Common myeloid progenitor, CD34-positive (primary cell): ENCODE measurements around the gene NTRK3. TPM values are rescaled to one million over a fixed set of nuclear protein-coding genes. Genes with fewer than 3 reads are reported as not detected.

Experiments used
- CTCF ChIA-PET: fragments of 350-600 bp; sonication (Branson Sonifier 250); formaldehyde crosslinking; loops from one replicate; lab custom pipeline; 2021; ENCODE audit warnings: antibody characterized with exemption; lab: Charles Lee
- POLR2A ChIA-PET: fragments of 350-600 bp; sonication (Branson Sonifier 250); formaldehyde crosslinking; loops from one replicate; lab custom pipeline; 2021; ENCODE audit warnings: antibody characterized with exemption; lab: Charles Lee
- DNase-seq, 3 donors: peaks; one replicate each; pipeline versions ENCODE4 v3.0.0 to v3.0.0-alpha.2; 2013
- H3K27ac ChIP-seq, 2 experiments: 1 replicate in 1 of 2; 2 replicates in 1 of 2; pipeline ENCODE4 v1.7.0; 2013; ENCODE audit warnings: inconsistent platforms in 2 of 2, low read length in 2 of 2, mild to moderate bottlenecking in 2 of 2, low read depth in 1 of 2, moderate library complexity in 1 of 2; ENCODE audit not compliant: severe bottlenecking in 2 of 2, insufficient read depth in 1 of 2, poor library complexity in 1 of 2
- H3K27me3 ChIP-seq, 5 experiments: replicated peaks in 2 of 5; 1 replicate in 3 of 5; 2 replicates in 2 of 5; pipeline versions ENCODE4 v1.6.1 to v1.7.0; 2013; ENCODE audit warnings: low read length in 4 of 5, mild to moderate bottlenecking in 2 of 5, moderate library complexity in 2 of 5, inconsistent platforms in 1 of 5; ENCODE audit not compliant: insufficient read depth in 5 of 5, control insufficient read depth in 4 of 5
- H3K36me3 ChIP-seq, 4 experiments: 1 replicate in 2 of 4; 2 replicates in 2 of 4; pipeline versions ENCODE4 v1.6.1 to v1.7.0; 2013; ENCODE audit warnings: low read length in 3 of 4, control low read depth in 1 of 4, mild to moderate bottlenecking in 1 of 4; ENCODE audit not compliant: control insufficient read depth in 4 of 4, insufficient read depth in 4 of 4
- H3K4me1 ChIP-seq, 4 experiments: 1 replicate in 3 of 4; 2 replicates in 1 of 4; pipeline versions ENCODE4 v1.6.1 to v1.7.1; 2013; ENCODE audit warnings: low read length in 3 of 4, mild to moderate bottlenecking in 3 of 4, control low read depth in 1 of 4, inconsistent platforms in 1 of 4, moderate library complexity in 1 of 4; ENCODE audit not compliant: control insufficient read depth in 4 of 4, insufficient read depth in 4 of 4; ENCODE audit errors: control extremely low read depth in 1 of 4
- H3K4me3 ChIP-seq, 7 experiments: 1 replicate in 4 of 7; 2 replicates in 3 of 7; pipeline versions ENCODE4 v1.5.1 to v1.7.0; 2013; ENCODE audit warnings: mild to moderate bottlenecking in 7 of 7, low read length in 6 of 7, moderate library complexity in 6 of 7, inconsistent platforms in 2 of 7, low read depth in 2 of 7, control low read depth in 1 of 7; ENCODE audit not compliant: insufficient read depth in 4 of 7, control insufficient read depth in 1 of 7; ENCODE audit errors: extremely low read depth in 1 of 7
- H3K9me3 ChIP-seq, 5 experiments: 1 replicate in 4 of 5; 2 replicates in 1 of 5; pipeline versions ENCODE4 v1.6.1 to v1.7.1; 2013; ENCODE audit warnings: low read length in 4 of 5, mild to moderate bottlenecking in 2 of 5, inconsistent platforms in 1 of 5, low read depth in 1 of 5, moderate library complexity in 1 of 5; ENCODE audit not compliant: control insufficient read depth in 4 of 5, insufficient read depth in 2 of 5; ENCODE audit errors: control extremely low read depth in 1 of 5
- WGBS: methylation state at CpG from one replicate; pipeline ENCODE4 v1.1.5; 2013; ENCODE audit not compliant: insufficient coverage; 5-methylcytosine and 5-hydroxymethylcytosine counted together
- polyA plus RNA-seq: library from polyadenylated mRNA; unstranded; fragments of 120-200 nt; gene quantifications from one replicate; pipeline ENCODE4 v1.2.1, GENCODE V29; 2013

Gene NTRK3
- polyA plus RNA-seq: 0.01 TPM

DNA sequence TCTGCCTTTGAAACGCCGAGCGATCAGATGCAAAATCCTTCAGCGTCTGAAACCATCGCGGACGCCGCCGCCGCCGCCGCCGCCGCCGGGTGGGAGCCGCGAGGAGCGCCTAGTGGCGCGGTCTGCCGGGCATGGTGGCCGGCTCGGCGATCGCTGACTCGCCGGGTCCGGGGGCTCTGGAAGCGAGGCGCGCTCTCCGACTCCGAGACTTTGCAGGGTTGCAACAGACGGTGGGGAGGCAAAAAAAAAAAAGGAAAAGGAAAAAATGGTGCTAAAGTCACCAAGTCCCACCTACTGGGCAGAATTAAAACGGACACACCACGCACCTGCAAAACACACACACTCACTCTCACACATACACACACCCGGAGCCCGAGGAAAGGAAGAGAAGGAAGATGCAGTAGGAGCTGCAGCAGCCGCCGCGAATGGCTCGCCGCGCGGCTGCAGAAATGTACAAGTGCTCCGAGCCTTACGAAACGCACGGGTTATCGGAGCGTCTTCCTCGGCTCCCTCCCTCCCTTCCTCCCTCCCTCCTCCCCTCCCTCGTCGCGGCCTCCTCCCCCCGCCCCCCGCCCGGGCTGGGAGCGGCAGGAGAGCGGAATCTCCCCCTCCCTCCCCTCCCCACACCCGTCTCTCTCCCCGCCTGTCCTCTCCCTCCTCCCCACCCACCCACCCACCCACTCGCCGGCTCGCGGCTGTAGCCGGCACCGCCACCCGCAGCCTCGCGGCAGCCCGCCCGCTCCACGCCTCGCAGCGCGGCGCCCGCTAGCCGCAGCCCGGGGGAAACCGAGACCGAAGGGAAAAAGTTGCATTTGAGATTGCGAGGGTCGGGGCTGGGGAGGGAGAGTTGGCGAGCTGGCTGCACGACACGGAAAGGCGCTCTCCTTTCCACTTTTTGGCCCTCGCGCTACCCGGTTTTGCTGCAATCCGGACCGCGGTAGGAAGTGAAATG is at the start of gene NTRK3:
Gene NTRK3, minus strand, starts transcription at position 461 of the 952 bp plus-strand sequence. CDS start 586 bp downstream, outside the sequence.
- Histone ChIP-seq H3K36me3 (no peaks in the 10 kb centered on the region), H3K9me3 (peaks cover 0 to 2% (median 0%) of the 10 kb centered on the region in 5 experiments), H3K27ac (no peak within 1 kb of the TSS), H3K4me3 (peak within 1 kb of the TSS in 5 of 7 experiments; percentile 36 to 72 (median 63)), H3K27me3 (peaks cover 6 to 93% (median 44%) of the 10 kb centered on the region in 5 experiments), H3K4me1 (peaks cover 0 to 28% (median 18%) of the 10 kb centered on the region in 4 experiments)
- peak in 2 of 3 donors; percentile 25 to 34 for DNase-seq
- POLR2A ChIA-PET: no interaction called here
- under 1% methylated on average over 27 of the region's 95 CpGs for WGBS
- CTCF ChIA-PET: interaction anchor here (1.2 to 2.7 kb wide), 2 partner anchors 9 to 11 kb away, joined by 4 to 13 read pairs; no protein-coding TSS in a partner anchor

DNA sequence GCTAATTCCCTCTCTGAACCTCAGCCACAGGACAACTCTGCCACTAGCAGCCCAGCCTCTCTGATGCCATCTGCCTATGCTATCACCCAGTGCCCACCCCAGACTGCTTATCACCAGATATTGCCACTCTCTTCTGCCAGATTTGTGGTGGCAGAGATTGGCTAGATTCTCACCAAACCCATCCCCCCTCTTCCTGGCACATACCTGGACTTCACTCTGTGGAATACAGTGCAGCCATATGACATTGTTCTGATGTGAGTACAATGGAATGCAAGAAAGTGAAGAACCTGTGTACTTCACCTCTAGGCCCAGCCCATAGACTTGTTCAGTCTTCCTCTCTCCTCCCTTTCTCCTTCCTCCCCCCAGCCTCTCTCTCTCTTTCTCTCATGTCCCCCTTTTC is 46.9 kb upstream of the NTRK3 start:
- no peak overlapping the region for H3K4me3 ChIP-seq
- no peaks in the 10 kb centered on the region for H3K4me1 ChIP-seq
- POLR2A ChIA-PET: no interaction called here
- no peaks in the 10 kb centered on the region for H3K36me3 ChIP-seq
- H3K9me3 ChIP-seq: no peaks in the 10 kb centered on the region
- H3K27me3 ChIP-seq: peaks cover 0 to 27% (median 6%) of the 10 kb centered on the region in 5 experiments
- CTCF ChIA-PET: no interaction called here
- H3K27ac ChIP-seq: no peak overlapping the region
- DNase-seq: no peak

DNA sequence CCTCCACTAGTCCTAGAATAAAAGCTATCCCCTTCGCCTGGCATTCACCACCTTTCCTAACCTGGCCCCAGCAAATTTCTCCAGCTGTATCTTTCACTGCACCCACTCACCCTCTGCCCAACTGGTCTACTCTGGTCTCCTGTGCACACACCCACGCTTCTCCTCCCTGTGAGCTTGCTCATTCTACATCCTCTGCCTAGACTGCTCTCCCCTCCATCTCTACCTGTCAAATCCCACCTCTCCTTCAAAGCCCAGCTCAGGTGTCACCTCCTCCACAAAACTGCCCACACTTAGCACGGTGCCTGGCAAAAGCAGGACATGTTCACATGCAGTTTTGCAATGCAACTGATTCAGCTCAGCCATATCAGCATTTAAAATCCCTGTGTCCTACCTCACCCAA is 45.8 kb upstream of the NTRK3 start:
- Histone ChIP-seq H3K4me1 (no peaks in the 10 kb centered on the region), H3K9me3 (no peaks in the 10 kb centered on the region), H3K4me3 (no peak overlapping the region), H3K27me3 (peaks cover 0 to 28% (median 6%) of the 10 kb centered on the region in 5 experiments), H3K27ac (no peak overlapping the region), H3K36me3 (no peaks in the 10 kb centered on the region)
- ChIA-PET POLR2A (no interaction called here), CTCF (interaction anchor here (0.6 kb wide), 1 partner anchor 1309 kb away, joined by 3 read pairs; no protein-coding TSS in a partner anchor)
- 74% methylated on average over 3 of the region's 3 CpGs for WGBS
- DNase-seq: no peak

DNA sequence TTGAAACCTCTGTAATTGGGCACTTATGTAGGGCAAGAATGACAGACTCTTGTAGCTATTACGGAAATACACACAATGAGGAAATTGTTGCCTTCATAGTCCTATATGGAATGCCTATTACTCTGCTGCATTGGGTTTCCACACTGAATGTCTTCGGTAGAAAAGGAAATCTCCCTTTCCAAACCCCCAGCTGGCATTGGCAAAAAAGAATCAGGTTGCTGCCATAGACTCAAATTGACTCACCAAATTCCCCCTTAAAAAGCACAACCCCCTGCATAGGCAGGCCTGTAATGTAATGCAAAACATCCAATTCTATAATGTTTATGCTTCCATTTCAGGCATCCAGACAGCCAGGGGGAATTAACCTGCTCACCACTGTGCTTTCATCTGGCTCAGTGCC is 44.8 kb upstream of the NTRK3 start:
- H3K27me3 ChIP-seq: peaks cover 0 to 28% (median 6%) of the 10 kb centered on the region in 5 experiments
- no peaks in the 10 kb centered on the region for H3K36me3 ChIP-seq
- H3K4me3 ChIP-seq: no peak overlapping the region
- CTCF ChIA-PET: no interaction called here
- H3K4me1 ChIP-seq: no peaks in the 10 kb centered on the region
- no peak overlapping the region for H3K27ac ChIP-seq
- 80% methylated on average over 2 of the region's 2 CpGs for WGBS
- H3K9me3 ChIP-seq: no peaks in the 10 kb centered on the region
- POLR2A ChIA-PET: no interaction called here
- DNase-seq: no peak

DNA sequence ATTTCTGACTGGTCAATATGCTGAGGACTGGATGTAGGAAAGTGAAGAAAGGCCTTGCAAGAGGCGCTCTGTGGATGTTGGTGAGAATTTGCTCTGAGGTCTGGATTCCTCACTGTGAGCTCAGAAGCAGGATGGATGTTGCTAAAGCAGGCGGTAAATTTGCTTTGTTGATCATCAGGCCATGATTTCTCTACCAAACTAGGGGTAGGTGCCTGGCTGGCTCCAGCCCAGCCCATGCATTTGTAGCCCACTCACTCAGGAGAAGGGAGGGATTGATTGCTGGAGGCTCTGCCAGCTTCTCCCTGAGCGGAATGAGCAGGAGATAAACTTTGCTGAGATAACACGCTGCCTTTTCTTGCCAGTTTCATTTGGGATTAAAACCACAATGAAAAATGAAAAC is 44.3 kb upstream of the NTRK3 start:
- H3K27ac ChIP-seq: no peak overlapping the region
- no peaks in the 10 kb centered on the region for H3K4me1 ChIP-seq
- peaks cover 0 to 28% (median 6%) of the 10 kb centered on the region in 5 experiments for H3K27me3 ChIP-seq
- no peaks in the 10 kb centered on the region for H3K9me3 ChIP-seq
- WGBS: 95% methylated on average over 3 of the region's 4 CpGs
- CTCF ChIA-PET: no interaction called here
- no peak for DNase-seq
- H3K4me3 ChIP-seq: no peak overlapping the region
- POLR2A ChIA-PET: no interaction called here
- H3K36me3 ChIP-seq: no peaks in the 10 kb centered on the region

DNA sequence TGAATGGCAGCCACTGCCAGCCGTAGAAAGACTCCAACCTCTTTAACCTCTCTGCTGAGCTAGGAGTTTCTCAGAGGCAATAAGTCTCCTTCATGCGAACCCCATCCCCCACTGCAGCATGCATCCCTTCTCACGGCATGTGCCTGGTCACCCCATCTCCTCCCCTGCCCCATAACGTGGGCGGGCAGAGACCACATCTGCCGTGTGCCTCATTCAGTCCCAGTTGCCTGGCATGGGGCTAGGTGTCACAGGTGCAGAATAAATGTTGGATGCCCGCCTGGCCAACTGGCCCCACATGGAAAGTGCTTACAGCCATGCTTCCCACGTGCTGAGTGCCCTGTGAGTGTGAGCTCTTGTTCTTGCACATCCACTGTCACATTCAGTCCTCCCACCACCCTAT is 43.5 kb upstream of the NTRK3 start:
- ChIA-PET CTCF (no interaction called here), POLR2A (no interaction called here)
- WGBS: 68% methylated on average over 5 of the region's 8 CpGs
- DNase-seq: no peak
- Histone ChIP-seq H3K4me1 (no peaks in the 10 kb centered on the region), H3K9me3 (no peaks in the 10 kb centered on the region), H3K4me3 (no peak overlapping the region), H3K27me3 (peaks cover 0 to 33% (median 6%) of the 10 kb centered on the region in 5 experiments), H3K27ac (no peak overlapping the region), H3K36me3 (no peaks in the 10 kb centered on the region)

DNA sequence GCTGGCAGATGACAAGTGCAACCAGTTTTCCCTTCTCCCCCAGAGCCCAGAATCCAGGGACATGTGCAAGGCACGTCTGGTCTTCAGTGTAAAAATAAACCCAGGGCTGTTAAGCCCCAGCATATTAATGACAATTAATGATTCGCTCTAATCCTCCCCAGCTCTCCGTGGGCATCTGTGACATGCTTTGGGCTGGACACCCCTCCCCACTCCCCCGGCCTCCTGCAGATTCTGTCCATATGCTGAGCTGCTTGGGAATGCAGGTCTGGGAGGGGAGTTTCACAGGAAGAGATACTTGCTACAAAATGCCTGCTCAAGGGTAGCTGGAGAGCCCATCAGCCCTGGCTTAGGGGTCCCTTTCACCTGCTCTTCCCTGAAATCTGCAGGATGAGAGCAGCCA is 43.0 kb upstream of the NTRK3 start:
- Histone ChIP-seq H3K4me3 (no peak overlapping the region), H3K27me3 (peaks cover 0 to 33% (median 6%) of the 10 kb centered on the region in 5 experiments), H3K9me3 (no peaks in the 10 kb centered on the region), H3K36me3 (no peaks in the 10 kb centered on the region), H3K4me1 (no peaks in the 10 kb centered on the region), H3K27ac (no peak overlapping the region)
- CTCF ChIA-PET: no interaction called here
- DNase-seq: no peak
- POLR2A ChIA-PET: no interaction called here
- 50% methylated on average over 1 of the region's 4 CpGs for WGBS
